HT-29 (cell line): ENCODE results near the gene PSMC3. TPM values are rescaled to one million over a fixed set of nuclear protein-coding genes. Genes with fewer than 3 reads are reported as not detected.

Experiments
- DNase-seq: peaks from one replicate; pipeline ENCODE4 v3.0.0-alpha.2; 2015; ENCODE audit warnings: low spot score
- small RNA-seq: library from RNA; depleted of rRNA; stranded (forward); fragments of <200 nt; gene quantifications from one replicate; pipeline ENCODE3, GENCODE V24; 2014
- total RNA-seq: library from RNA; depleted of rRNA; stranded (reverse); fragments of >200 nt; shearing (Covaris generic); gene quantifications from 2 replicates; pipeline ENCODE4 v1.2.3, GENCODE V29; 2014; rRNA removed

The PSMC3 gene
- total RNA-seq, 1 experiment from 2014 or later, result 206 TPM

- no peak for DNase-seq
Measured at GRCh38 chr11:47376525-47377371, 49.5 kb downstream of the PSMC3 start.

- DNase-seq, result no peak
Measured at GRCh38 chr11:47376107-47376524, 50.1 kb downstream of the PSMC3 start.

GRCh38 chr11:47375546-47376085 lies 50.6 kb downstream of the PSMC3 start:
- no peak for DNase-seq

- DNase-seq, result no peak
Measured at GRCh38 chr11:47375020-47375419, 51.2 kb downstream of the PSMC3 start.

GRCh38 chr11:47374720-47375019 lies 51.6 kb downstream of the PSMC3 start:
- no peak for DNase-seq

- DNase-seq, result peak; percentile 83
Measured at GRCh38 chr11:47373876-47374719, 52.1 kb downstream of the PSMC3 start.

GRCh38 chr11:47372422-47372821 lies 53.8 kb downstream of the PSMC3 start:
- DNase-seq, result no peak

GRCh38 chr11:47369676-47370075 lies 56.6 kb downstream of the PSMC3 start:
- no peak for DNase-seq

Small RNA genes within 50 kb of the gene (small RNA-seq; reads per million reads assigned to genes)
- not detected for gene MIR4487

Other genes starting within 250 kb of the PSMC3 start
- gene ARFGAP2, start 249.6 kb downstream of the PSMC3 start, total RNA-seq, result 162 and 181 TPM in 2 replicates
- 2.6 and 3.7 TPM in 2 replicates for gene PACSIN3, start 240.0 kb downstream of the PSMC3 start, total RNA-seq
- gene DDB2, start 211.5 kb downstream of the PSMC3 start, total RNA-seq, result 17.1 and 25.7 TPM in 2 replicates
- gene ACP2, start 177.6 kb downstream of the PSMC3 start, total RNA-seq, result 42.9 and 48.5 TPM in 2 replicates
- 139 and 147 TPM in 2 replicates for gene NR1H3, start 168.4 kb downstream of the PSMC3 start, total RNA-seq
- 44.0 and 46.2 TPM in 2 replicates for gene MADD, start 156.3 kb downstream of the PSMC3 start, total RNA-seq
- gene MYBPC3, start 73.7 kb downstream of the PSMC3 start, total RNA-seq, result 0.05 TPM in 1 of 2 replicates, not detected in the other
- not detected in 2 replicates for gene SPI1, start 47.9 kb downstream of the PSMC3 start, total RNA-seq
- 56.0 and 67.0 TPM in 2 replicates for gene SLC39A13, start 17.8 kb downstream of the PSMC3 start, total RNA-seq
- gene RAPSN, start 22.7 kb upstream of the PSMC3 start, total RNA-seq, result not detected in 2 replicates
- 104 and 123 TPM in 2 replicates for gene CELF1, start 126.7 kb upstream of the PSMC3 start, total RNA-seq
- 193 and 201 TPM in 2 replicates for gene PTPMT1, start 139.2 kb upstream of the PSMC3 start, total RNA-seq
- 26.5 and 29.5 TPM in 2 replicates for gene KBTBD4, start 152.5 kb upstream of the PSMC3 start, total RNA-seq
- 144 and 149 TPM in 2 replicates for gene NDUFS3, start 152.6 kb upstream of the PSMC3 start, total RNA-seq
- not detected in 2 replicates for gene FAM180B, start 160.2 kb upstream of the PSMC3 start, total RNA-seq
- gene C1QTNF4, start 168.0 kb upstream of the PSMC3 start, total RNA-seq, result not detected in 2 replicates
- 103 and 109 TPM in 2 replicates for gene MTCH2, start 216.1 kb upstream of the PSMC3 start, total RNA-seq